ENCODE measurements around the gene TCF7. TPM values are rescaled to one million over a fixed set of nuclear protein-coding genes. Genes with fewer than 3 reads are reported as not detected.

TCF7 gene
- total RNA-seq, 1 donor from 2014 or later = under 0.01 TPM

DNA sequence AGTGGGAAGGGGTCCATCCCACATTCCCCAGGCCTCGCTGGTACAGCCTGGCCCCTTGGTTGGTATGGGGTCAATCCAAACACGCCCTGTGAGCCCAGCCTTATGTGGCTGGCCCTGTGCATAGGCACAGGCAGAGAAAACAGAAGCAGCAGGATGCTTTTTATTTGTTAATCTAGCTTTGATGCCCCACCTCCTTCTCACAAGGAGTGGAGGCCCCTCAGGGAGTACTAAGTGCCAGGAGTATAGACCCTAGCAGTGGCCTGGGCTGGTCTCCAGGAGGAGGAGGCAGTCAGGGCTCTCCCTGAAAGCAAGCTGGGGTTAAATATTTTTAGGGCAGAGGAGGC lies 14.6 kb upstream of the TCF7 start:
- no peaks in the 10 kb centered on the region for H3K36me3 ChIP-seq (ENCODE audit: control insufficient read depth, insufficient read depth, low read length)
- no peak for DNase-seq (ENCODE audit: low read depth)
- H3K27me3 ChIP-seq (ENCODE audit: control insufficient read depth, insufficient read depth, low read length) = no peaks in the 10 kb centered on the region
- no peak overlapping the region for H3K4me3 ChIP-seq (ENCODE audit: low read depth, low read length)
- TF ChIP-seq, protein P1, sequence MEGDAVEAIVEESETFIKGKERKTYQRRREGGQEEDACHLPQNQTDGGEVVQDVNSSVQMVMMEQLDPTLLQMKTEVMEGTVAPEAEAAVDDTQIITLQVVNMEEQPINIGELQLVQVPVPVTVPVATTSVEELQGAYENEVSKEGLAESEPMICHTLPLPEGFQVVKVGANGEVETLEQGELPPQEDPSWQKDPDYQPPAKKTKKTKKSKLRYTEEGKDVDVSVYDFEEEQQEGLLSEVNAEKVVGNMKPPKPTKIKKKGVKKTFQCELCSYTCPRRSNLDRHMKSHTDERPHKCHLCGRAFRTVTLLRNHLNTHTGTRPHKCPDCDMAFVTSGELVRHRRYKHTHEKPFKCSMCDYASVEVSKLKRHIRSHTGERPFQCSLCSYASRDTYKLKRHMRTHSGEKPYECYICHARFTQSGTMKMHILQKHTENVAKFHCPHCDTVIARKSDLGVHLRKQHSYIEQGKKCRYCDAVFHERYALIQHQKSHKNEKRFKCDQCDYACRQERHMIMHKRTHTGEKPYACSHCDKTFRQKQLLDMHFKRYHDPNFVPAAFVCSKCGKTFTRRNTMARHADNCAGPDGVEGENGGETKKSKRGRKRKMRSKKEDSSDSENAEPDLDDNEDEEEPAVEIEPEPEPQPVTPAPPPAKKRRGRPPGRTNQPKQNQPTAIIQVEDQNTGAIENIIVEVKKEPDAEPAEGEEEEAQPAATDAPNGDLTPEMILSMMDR (IDR thresholded peaks at IDR 0.05; ENCODE audit: insufficient read depth, low read length, severe bottlenecking) = no peak
- no peak for FAIRE-seq

DNA sequence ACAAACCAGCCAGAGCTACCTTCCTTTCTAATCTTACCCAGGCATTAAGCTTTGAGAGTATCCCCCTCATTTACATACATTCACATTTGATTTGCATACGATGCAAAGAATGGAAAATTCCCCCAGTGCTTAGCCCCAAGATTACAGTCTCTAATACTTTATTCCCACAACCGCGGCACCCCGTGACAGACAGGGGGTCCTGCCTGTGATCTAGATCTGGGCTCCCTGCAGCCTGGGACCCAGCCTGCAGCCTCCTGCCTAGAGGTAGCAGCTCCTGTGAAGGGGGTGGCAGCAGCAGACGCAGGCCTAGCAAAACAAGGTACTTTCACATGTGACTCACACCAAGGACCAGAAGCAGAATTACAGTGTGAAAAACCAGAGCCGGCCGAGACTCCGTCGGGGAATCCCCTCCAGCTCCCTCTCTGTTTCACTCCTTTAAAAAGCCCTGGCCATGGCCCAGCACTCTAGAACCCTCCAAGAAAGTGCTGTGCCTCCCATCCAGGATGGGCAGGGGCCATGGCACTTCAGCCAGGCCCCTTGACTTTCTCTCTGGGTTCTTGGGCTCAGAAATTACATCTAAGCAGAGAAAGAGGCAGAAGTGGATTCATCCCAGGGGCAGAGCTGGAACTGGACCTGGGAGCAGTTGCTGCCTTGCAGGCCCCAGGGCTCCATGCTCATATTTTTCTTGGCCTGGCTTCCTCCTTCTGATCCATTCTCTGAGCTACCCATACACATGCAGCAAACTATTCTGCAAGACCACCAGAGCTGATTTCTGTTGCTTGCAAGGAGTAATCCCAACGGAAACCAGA lies 14.0 kb upstream of the TCF7 start:
- DNase-seq (ENCODE audit: low read depth) = peak; percentile 72
- FAIRE-seq = no peak
- Histone ChIP-seq H3K27me3 (ENCODE audit: control insufficient read depth, insufficient read depth, low read length) (no peaks in the 10 kb centered on the region), H3K36me3 (ENCODE audit: control insufficient read depth, insufficient read depth, low read length) (no peaks in the 10 kb centered on the region), H3K4me3 (ENCODE audit: low read depth, low read length) (no peak overlapping the region)
- TF ChIP-seq, protein P1 (IDR thresholded peaks at IDR 0.05; ENCODE audit: insufficient read depth, low read length, severe bottlenecking) = no peak

DNA sequence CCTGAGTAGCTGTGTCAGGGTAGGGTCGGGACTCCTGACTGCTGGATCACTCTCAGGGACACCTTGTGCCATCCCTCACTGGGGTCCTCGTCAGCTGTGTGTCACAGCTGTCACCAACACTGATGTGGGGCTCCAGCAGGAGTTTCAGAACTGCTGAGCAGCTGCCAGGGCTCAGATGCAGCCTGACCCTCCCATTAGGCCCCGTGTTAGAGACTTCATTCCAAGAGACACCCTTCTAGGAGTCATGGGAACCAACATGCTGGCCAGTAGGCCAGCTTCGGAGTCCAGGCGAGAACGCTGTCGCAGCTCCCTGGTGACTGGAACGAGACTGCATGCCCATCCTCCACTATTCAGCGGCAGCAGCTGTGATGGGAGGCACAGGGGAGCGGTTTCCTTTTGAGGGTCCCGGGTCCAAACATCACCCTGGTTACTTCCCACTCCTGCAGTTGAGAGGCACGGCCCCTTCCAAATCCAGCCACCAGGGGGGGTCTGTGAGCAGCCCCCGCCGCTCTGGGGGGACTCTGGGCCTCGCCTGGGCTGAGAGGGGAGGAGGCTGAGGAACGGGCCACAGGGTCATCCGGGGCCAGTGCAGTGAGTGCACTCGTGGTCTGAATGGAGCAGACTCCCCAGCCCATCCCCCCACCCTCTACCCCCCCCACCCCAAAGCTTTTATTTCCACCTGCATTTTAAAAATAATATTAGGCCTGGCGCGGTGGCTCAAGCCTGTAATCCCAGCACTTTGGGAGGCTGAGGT lies 12.6 kb upstream of the TCF7 start:
- Histone ChIP-seq H3K36me3 (ENCODE audit: control insufficient read depth, insufficient read depth, low read length) (no peaks in the 10 kb centered on the region), H3K4me3 (ENCODE audit: low read depth, low read length) (no peak overlapping the region), H3K27me3 (ENCODE audit: control insufficient read depth, insufficient read depth, low read length) (no peaks in the 10 kb centered on the region)
- FAIRE-seq = no peak
- TF ChIP-seq, protein P1 (IDR thresholded peaks at IDR 0.05; ENCODE audit: insufficient read depth, low read length, severe bottlenecking) = peak; percentile 91
- DNase-seq (ENCODE audit: low read depth) = no peak

GRCh38 chr5:134103397-134103796 lies 11.1 kb upstream of the TCF7 start:
- Histone ChIP-seq H3K4me3 (ENCODE audit: low read depth, low read length) (no peak overlapping the region), H3K36me3 (ENCODE audit: control insufficient read depth, insufficient read depth, low read length) (no peaks in the 10 kb centered on the region), H3K27me3 (ENCODE audit: control insufficient read depth, insufficient read depth, low read length) (no peaks in the 10 kb centered on the region)
- no peak for DNase-seq (ENCODE audit: low read depth)
- FAIRE-seq = no peak
- TF ChIP-seq, protein P1 (IDR thresholded peaks at IDR 0.05; ENCODE audit: insufficient read depth, low read length, severe bottlenecking) = no peak

GRCh38 chr5:134103998-134104654 lies 10.4 kb upstream of the TCF7 start:
- TF ChIP-seq, protein P1 (IDR thresholded peaks at IDR 0.05; ENCODE audit: insufficient read depth, low read length, severe bottlenecking) = no peak
- no peaks in the 10 kb centered on the region for H3K27me3 ChIP-seq (ENCODE audit: control insufficient read depth, insufficient read depth, low read length)
- no peak for FAIRE-seq
- no peaks in the 10 kb centered on the region for H3K36me3 ChIP-seq (ENCODE audit: control insufficient read depth, insufficient read depth, low read length)
- no peak overlapping the region for H3K4me3 ChIP-seq (ENCODE audit: low read depth, low read length)
- DNase-seq (ENCODE audit: low read depth) = no peak

Measured in bronchial epithelial cell (primary cell).